B cell (primary cell): ENCODE results near the gene SLC35A2. TPM values are rescaled to one million over a fixed set of nuclear protein-coding genes. Genes with fewer than 3 reads are reported as not detected.
A peak's percentile ranks its signal among the peaks of the same experiment; 100 is the strongest.

Experiments
- ATAC-seq: fragments of 200-7000 bp; cut with Tn5 transposase; one replicate; pipeline ENCODE4 v1.10.0; 2021; ENCODE audit warnings: low read depth, mild to moderate bottlenecking, moderate number of reproducible peaks, moderate library complexity
- CTCF ChIA-PET: fragments of 350-600 bp; sonication (Branson Sonifier 250); formaldehyde crosslinking; loops from one replicate; lab custom pipeline; 2021; ENCODE audit warnings: antibody characterized with exemption, inconsistent platforms; lab: Charles Lee
- POLR2A ChIA-PET: fragments of 350-600 bp; sonication (Branson Sonifier 250); formaldehyde crosslinking; loops from one replicate; lab custom pipeline; 2021; ENCODE audit warnings: antibody characterized with exemption; lab: Charles Lee
- DNase-seq: peaks from one replicate; pipeline ENCODE4 v3.0.0; 2013
- H2AFZ ChIP-seq: 2 replicates; pipeline ENCODE4 v1.6.1; 2012; ENCODE audit warnings: mild to moderate bottlenecking, low read depth, low read length; ENCODE audit not compliant: insufficient read depth, poor library complexity, severe bottlenecking
- H3K27ac ChIP-seq, 2 donors: 1 replicate in 1 of 2; 2 replicates in 1 of 2; pipeline ENCODE4 v1.5.1; 2012 to 2013; ENCODE audit warnings: low read length in 2 of 2, mild to moderate bottlenecking in 2 of 2, moderate library complexity in 1 of 2
- H3K27me3 ChIP-seq, 4 experiments: fragments of 200-600 bp in 1 of 4; sonication (generic) in 1 of 4; replicated peaks in 1 of 4; 1 replicate in 2 of 4; 2 replicates in 2 of 4; pipeline versions ENCODE4 v1.6.1 to v1.7.0; 2013 to 2016; ENCODE audit warnings: low read length in 3 of 4, mild to moderate bottlenecking in 2 of 4, mixed read lengths in 1 of 4, moderate library complexity in 1 of 4; ENCODE audit not compliant: insufficient read depth in 4 of 4, control insufficient read depth in 3 of 4; ENCODE audit errors: control extremely low read depth in 1 of 4
- H3K36me3 ChIP-seq, 2 experiments: replicated peaks in 1 of 2; 1 replicate in 1 of 2; 2 replicates in 1 of 2; pipeline versions ENCODE4 v1.6.1 to v1.7.1; 2013; ENCODE audit warnings: low read length in 1 of 2; ENCODE audit not compliant: insufficient read depth in 2 of 2, control insufficient read depth in 1 of 2; ENCODE audit errors: control extremely low read depth in 1 of 2, extremely low read depth in 1 of 2
- H3K4me1 ChIP-seq, 2 donors: fragments of 200-600 bp in 1 of 2; sonication (generic) in 1 of 2; 1 replicate in 1 of 2; 2 replicates in 1 of 2; pipeline versions ENCODE4 v1.5.1 to v1.6.1; 2013 to 2017; ENCODE audit warnings: low read length in 2 of 2; ENCODE audit not compliant: control insufficient read depth in 2 of 2, insufficient read depth in 2 of 2
- H3K4me2 ChIP-seq: replicated peaks from 2 replicates; pipeline ENCODE3; 2012; ENCODE audit warnings: mild to moderate bottlenecking, low read depth, low read length; ENCODE audit not compliant: poor library complexity, severe bottlenecking
- H3K4me3 ChIP-seq, 5 experiments: fragments of 200-600 bp in 1 of 5; sonication (generic) in 1 of 5; 1 replicate in 3 of 5; 2 replicates in 2 of 5; pipeline versions ENCODE4 v1.5.1 to v1.7.0; 2011 to 2016; ENCODE audit warnings: low read length in 4 of 5, mild to moderate bottlenecking in 4 of 5, low read depth in 2 of 5, control low read depth in 1 of 5, moderate library complexity in 1 of 5; ENCODE audit not compliant: insufficient read depth in 1 of 5; ENCODE audit errors: control extremely low read depth in 1 of 5, extremely low read depth in 1 of 5
- H3K79me2 ChIP-seq: fragments of 200-600 bp; sonication (generic); one replicate; pipeline ENCODE4 v1.6.0; 2016; ENCODE audit warnings: low read length; ENCODE audit not compliant: control insufficient read depth, insufficient read depth
- H3K9ac ChIP-seq: fragments of 200-600 bp; sonication (generic); 2 replicates; pipeline ENCODE4 v1.6.1; 2017; ENCODE audit warnings: mild to moderate bottlenecking, low read length, moderate library complexity
- H3K9me3 ChIP-seq, 3 donors: one replicate each; pipeline versions ENCODE4 v1.6.1 to v1.7.1; 2013; ENCODE audit warnings: low read length in 2 of 3; ENCODE audit not compliant: control insufficient read depth in 2 of 3, insufficient read depth in 1 of 3; ENCODE audit errors: control extremely low read depth in 1 of 3
- H4K20me1 ChIP-seq: 2 replicates; pipeline ENCODE4 v1.6.0; 2012; ENCODE audit warnings: mild to moderate bottlenecking, low read length; ENCODE audit not compliant: insufficient read depth, control insufficient read depth, poor library complexity, severe bottlenecking
- H3K27ac Mint-ChIP-seq: one replicate; pipeline ENCODE4 v1.8.0; 2021; ENCODE audit warnings: mixed read lengths
- H3K27me3 Mint-ChIP-seq: one replicate; pipeline ENCODE4 v1.8.0; 2021; ENCODE audit warnings: mixed read lengths
- H3K4me1 Mint-ChIP-seq: one replicate; pipeline ENCODE4 v1.8.0; 2021; ENCODE audit warnings: mixed read lengths
- H3K4me3 Mint-ChIP-seq: one replicate; pipeline ENCODE4 v1.8.0; 2021; ENCODE audit warnings: mixed read lengths
- H3K9me3 Mint-ChIP-seq: one replicate; pipeline ENCODE4 v1.8.0; 2022; ENCODE audit warnings: mixed read lengths; ENCODE audit not compliant: insufficient read depth
- CTCF ChIP-seq: fragments of 200-600 bp; IDR thresholded peaks from one replicate; pipeline ENCODE4 v1.8.0; 2022; ENCODE audit warnings: antibody characterized with exemption, mild to moderate bottlenecking
- EZH2 ChIP-seq: IDR thresholded peaks from 2 replicates; pipeline ENCODE4 v1.6.1; 2012; ENCODE audit warnings: borderline replicate concordance, low read depth, mild to moderate bottlenecking, moderate library complexity, low read length; ENCODE audit not compliant: insufficient read depth, poor library complexity, severe bottlenecking
- WGBS: methylation state at CpG from one replicate; pipeline ENCODE4 v1.1.5; 2013; ENCODE audit warnings: missing lambda C conversion rate; ENCODE audit not compliant: insufficient coverage; 5-methylcytosine and 5-hydroxymethylcytosine counted together
- intact Hi-C: fragments of 100-400 bp; cut with micrococcal nuclease; formaldehyde crosslinking; loops from one replicate; pipeline ENCODE4 v1.10.0; 2022
- polyA plus RNA-seq: library from polyadenylated mRNA; depleted of rRNA; stranded (reverse); fragments of >200 nt; gene quantifications from 2 replicates; pipeline ENCODE4 v1.2.3, GENCODE V29; 2012
- total RNA-seq, 2 donors: library from RNA; stranded (reverse); fragments of 120-200 nt in 1 of 2; gene quantifications; 1 replicate in 1 of 2; 2 replicates in 1 of 2; pipeline versions ENCODE4 v1.2.3 to v1.2.4, GENCODE V29; 2013 to 2022

The SLC35A2 gene
- total and polyA plus RNA-seq, 2 donors (not counting 1 experiment from before 2014, with no cell fraction given), result 19.1 to 22.0 TPM

GRCh38 chrX:48904626-48905025, 6.8 kb downstream of the SLC35A2 start:
- peak; percentile 13 for DNase-seq
- 95% methylated on average over 12 of the region's 14 CpGs for WGBS
- Histone ChIP-seq H3K4me1 (peaks cover 0 to 2% of the 10 kb centered on the region in 2 donors), H3K9me3 (no peaks in the 10 kb centered on the region), H3K4me3 (no peak overlapping the region), H3K9ac (no peak overlapping the region), H3K79me2 (peaks cover 10% of the 10 kb centered on the region), H2AFZ (no peak overlapping the region), H3K27ac (no peak overlapping the region), H3K36me3 (peaks cover 2 to 24% of the 10 kb centered on the region in 2 experiments), H3K4me2 (no peak overlapping the region), H3K27me3 (no peaks in the 10 kb centered on the region), H4K20me1 (peaks cover 8% of the 10 kb centered on the region)
- Mint-ChIP-seq H3K9me3 (no peaks in the 10 kb centered on the region), H3K4me3 (no peak overlapping the region), H3K27ac (no peak overlapping the region), H3K4me1 (peaks cover 2% of the 10 kb centered on the region), H3K27me3 (no peaks in the 10 kb centered on the region)
- no peak for ATAC-seq
- intact Hi-C loops, result no loop called here
- POLR2A ChIA-PET, result no interaction called here
- CTCF ChIA-PET, result no interaction called here
- TF ChIP-seq EZH2 (no peak), CTCF (no peak)

- ATAC-seq (no peak), DNase-seq (peak; percentile 9)
- Mint-ChIP-seq H3K4me1 (peaks cover 2% of the 10 kb centered on the region), H3K27ac (no peak overlapping the region), H3K27me3 (no peaks in the 10 kb centered on the region), H3K9me3 (no peaks in the 10 kb centered on the region), H3K4me3 (no peak overlapping the region)
- WGBS, result no CpG with 5 or more reads among the region's 8 CpGs
- Histone ChIP-seq H3K4me3 (no peak overlapping the region), H3K79me2 (peaks cover 10% of the 10 kb centered on the region), H3K9ac (no peak overlapping the region), H4K20me1 (peaks cover 8% of the 10 kb centered on the region), H3K4me2 (no peak overlapping the region), H3K9me3 (no peaks in the 10 kb centered on the region), H3K36me3 (peaks cover 2 to 24% of the 10 kb centered on the region in 2 experiments), H2AFZ (no peak overlapping the region), H3K27ac (no peak overlapping the region), H3K27me3 (no peaks in the 10 kb centered on the region), H3K4me1 (peaks cover 3 to 5% of the 10 kb centered on the region in 2 donors)
- ChIA-PET POLR2A (no interaction called here), CTCF (no interaction called here)
- TF ChIP-seq EZH2, result no peak
- TF ChIP-seq CTCF, result no peak
- intact Hi-C loops, result no loop called here
Observed at GRCh38 chrX:48904180-48904579, 7.3 kb downstream of the SLC35A2 start.
